SK-N-SH (cell line): ENCODE data around the gene SMOC1. TPM values are rescaled to one million over a fixed set of nuclear protein-coding genes. Genes with fewer than 3 reads are reported as not detected.

Source experiments
- CTCF ChIA-PET: fragments of 300-600, 350-600 bp; formaldehyde crosslinking; extraction: SDS; loops from one replicate; lab custom pipeline; 2021; lab: Yijun Ruan, JAX
- POLR2A ChIA-PET: fragments of 350-600 bp; sonication (Branson Sonifier 250); formaldehyde crosslinking; extraction: SDS; loops from one replicate; lab custom pipeline; 2020; ENCODE audit warnings: antibody characterized with exemption, inconsistent platforms; lab: Yijun Ruan, JAX
- DNase-seq: peaks from one replicate; pipeline ENCODE4 v3.0.0; 2012
- H2AFZ ChIP-seq: fragments of 200-600 bp; sonication (generic); 2 replicates; pipeline ENCODE4 v1.8.1; 2016; ENCODE audit warnings: antibody characterized with exemption, mild to moderate bottlenecking, low read depth
- H3F3A ChIP-seq: fragments of 200-600 bp; sonication (generic); replicated peaks from 2 replicates; pipeline ENCODE3; 2016; ENCODE audit warnings: antibody characterized with exemption, mild to moderate bottlenecking; ENCODE audit not compliant: insufficient read depth
- H3K27ac ChIP-seq, 2 experiments: fragments of 200-500 bp in 1 of 2; fragments of 200-600 bp in 1 of 2; sonication (Bioruptor generic) in 1 of 2; sonication (generic), shearing (Covaris generic) in 1 of 2; 2 replicates each; pipeline versions ENCODE4 v1.5.1 to v1.6.1; 2014 to 2016; ENCODE audit warnings: low read depth in 2 of 2, inconsistent platforms in 1 of 2, low read length in 1 of 2, mild to moderate bottlenecking in 1 of 2, mixed read lengths in 1 of 2
- H3K27me3 ChIP-seq: fragments of 200-600 bp; sonication (generic), shearing (Covaris generic); 2 replicates; pipeline ENCODE4 v1.6.1; 2016; ENCODE audit warnings: mixed run types; ENCODE audit not compliant: insufficient read depth
- H3K36me3 ChIP-seq, 2 experiments: fragments of 200-500 bp in 1 of 2; fragments of 200-600 bp in 1 of 2; sonication (Bioruptor generic) in 1 of 2; sonication (generic) in 1 of 2; replicated peaks in 1 of 2; 2 replicates each; pipeline versions ENCODE3 to v1.5.1; 2014 to 2016; ENCODE audit warnings: low read length in 1 of 2, mild to moderate bottlenecking in 1 of 2; ENCODE audit not compliant: insufficient read depth in 2 of 2, control insufficient read depth in 1 of 2
- H3K4me1 ChIP-seq, 2 experiments: fragments of 200-500 bp in 1 of 2; fragments of 200-600 bp in 1 of 2; sonication (Bioruptor generic) in 1 of 2; sonication (generic), shearing (Covaris generic) in 1 of 2; 2 replicates each; pipeline versions ENCODE4 v1.5.1 to v1.6.1; 2014 to 2016; ENCODE audit warnings: low read depth in 1 of 2, low read length in 1 of 2, mixed run types in 1 of 2; ENCODE audit not compliant: insufficient read depth in 2 of 2, control insufficient read depth in 1 of 2
- H3K4me2 ChIP-seq: fragments of 200-600 bp; sonication (generic), shearing (Covaris generic); 2 replicates; pipeline ENCODE4 v1.6.1; 2017; ENCODE audit warnings: mixed run types
- H3K4me3 ChIP-seq, 2 experiments: fragments of 200-500 bp in 1 of 2; fragments of 200-600 bp in 1 of 2; sonication (Bioruptor generic) in 1 of 2; sonication (generic), shearing (Covaris generic) in 1 of 2; 2 replicates each; pipeline versions ENCODE4 v1.5.1 to v1.8.1; 2014 to 2016; ENCODE audit warnings: low read depth in 2 of 2, inconsistent platforms in 1 of 2, low read length in 1 of 2, mild to moderate bottlenecking in 1 of 2, mixed read lengths in 1 of 2, moderate library complexity in 1 of 2
- H3K79me2 ChIP-seq: fragments of 200-600 bp; sonication (generic); 2 replicates; pipeline ENCODE4 v1.8.1; 2017; ENCODE audit warnings: mild to moderate bottlenecking; ENCODE audit not compliant: insufficient read depth
- H3K9ac ChIP-seq: fragments of 200-600 bp; sonication (generic); 2 replicates; pipeline ENCODE4 v1.6.1; 2017; ENCODE audit warnings: mixed run types
- H3K9me2 ChIP-seq: fragments of 200-600 bp; sonication (generic); 2 replicates; pipeline ENCODE4 v1.6.1; 2017; ENCODE audit warnings: mixed run types
- H3K9me3 ChIP-seq: fragments of 200-600 bp; sonication (generic); 2 replicates; pipeline ENCODE4 v1.6.1; 2017; ENCODE audit warnings: mixed run types, mild to moderate bottlenecking, moderate library complexity
- H4K20me1 ChIP-seq: fragments of 200-600 bp; sonication (generic); 2 replicates; pipeline ENCODE4 v1.6.1; 2017; ENCODE audit warnings: mild to moderate bottlenecking, mixed run types; ENCODE audit not compliant: insufficient read depth
- REST ChIP-seq: IDR thresholded peaks from 2 replicates; pipeline ENCODE4 v1.6.1; 2012; ENCODE audit warnings: mild to moderate bottlenecking, low read depth, low read length, moderate library complexity
- SMC3 ChIP-seq: IDR thresholded peaks from 2 replicates; pipeline ENCODE4 v1.6.1; 2012; ENCODE audit warnings: low read depth, low read length, improper control_type of control experiment
- TAF1 ChIP-seq: IDR thresholded peaks from 2 replicates; pipeline ENCODE4 v1.6.1; 2012; ENCODE audit warnings: low read depth, mild to moderate bottlenecking, low read length, moderate library complexity, borderline replicate concordance
- WGBS: methylation state at CpG from one replicate; pipeline ENCODE4 v1.1.6; 2017; ENCODE audit warnings: low lambda C conversion rate; 5-methylcytosine and 5-hydroxymethylcytosine counted together
- polyA plus RNA-seq, 3 experiments: library from polyadenylated mRNA; depleted of rRNA; stranded (reverse); fragments of >200 nt; gene quantifications; 2 replicates each; pipeline ENCODE4 v1.2.3, GENCODE V29; 2012
- TF ChIP-seq, protein P1 (sequence below): fragments of 200-600 bp; sonication (generic); IDR thresholded peaks from 2 replicates; pipeline ENCODE4 v1.6.1; 2017; ENCODE audit warnings: antibody characterized with exemption, mild to moderate bottlenecking, moderate library complexity
- TF ChIP-seq, protein P2 (sequence below): IDR thresholded peaks from 2 replicates; pipeline ENCODE4; 2012

Gene SMOC1
- polyA plus RNA-seq, 1 of the 3 experiments (the other 2 are of a cell fraction), result not detected

GRCh38 chr14:69917287-69917686 is 38.1 kb downstream of the SMOC1 start:
- DNase-seq, result no peak
- no peaks in the 10 kb centered on the region for H3F3A ChIP-seq
- H3K36me3 ChIP-seq, result no peaks in the 10 kb centered on the region
- TF ChIP-seq SMC3, result no peak
- TF ChIP-seq, protein P1, sequence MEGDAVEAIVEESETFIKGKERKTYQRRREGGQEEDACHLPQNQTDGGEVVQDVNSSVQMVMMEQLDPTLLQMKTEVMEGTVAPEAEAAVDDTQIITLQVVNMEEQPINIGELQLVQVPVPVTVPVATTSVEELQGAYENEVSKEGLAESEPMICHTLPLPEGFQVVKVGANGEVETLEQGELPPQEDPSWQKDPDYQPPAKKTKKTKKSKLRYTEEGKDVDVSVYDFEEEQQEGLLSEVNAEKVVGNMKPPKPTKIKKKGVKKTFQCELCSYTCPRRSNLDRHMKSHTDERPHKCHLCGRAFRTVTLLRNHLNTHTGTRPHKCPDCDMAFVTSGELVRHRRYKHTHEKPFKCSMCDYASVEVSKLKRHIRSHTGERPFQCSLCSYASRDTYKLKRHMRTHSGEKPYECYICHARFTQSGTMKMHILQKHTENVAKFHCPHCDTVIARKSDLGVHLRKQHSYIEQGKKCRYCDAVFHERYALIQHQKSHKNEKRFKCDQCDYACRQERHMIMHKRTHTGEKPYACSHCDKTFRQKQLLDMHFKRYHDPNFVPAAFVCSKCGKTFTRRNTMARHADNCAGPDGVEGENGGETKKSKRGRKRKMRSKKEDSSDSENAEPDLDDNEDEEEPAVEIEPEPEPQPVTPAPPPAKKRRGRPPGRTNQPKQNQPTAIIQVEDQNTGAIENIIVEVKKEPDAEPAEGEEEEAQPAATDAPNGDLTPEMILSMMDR, result no peak
- TF ChIP-seq TAF1, result no peak
- H3K9me2 ChIP-seq, result no peaks in the 10 kb centered on the region
- H3K79me2 ChIP-seq, result no peaks in the 10 kb centered on the region
- H3K27me3 ChIP-seq, result no peaks in the 10 kb centered on the region
- no peak overlapping the region for H3K9ac ChIP-seq
- H3K4me2 ChIP-seq, result no peak overlapping the region
- no peaks in the 10 kb centered on the region for H3K9me3 ChIP-seq
- no peaks in the 10 kb centered on the region for H4K20me1 ChIP-seq
- POLR2A ChIA-PET, result no interaction called here
- no peak overlapping the region for H2AFZ ChIP-seq
- no peak overlapping the region for H3K27ac ChIP-seq
- CTCF ChIA-PET, result no interaction called here
- no peak overlapping the region for H3K4me3 ChIP-seq
- peaks cover 0 to 9% of the 10 kb centered on the region in 2 experiments; a peak in 1 of 4 replicates for H3K4me1 ChIP-seq
- WGBS, result 31% methylated on average over 9 of the region's 9 CpGs

DNA sequence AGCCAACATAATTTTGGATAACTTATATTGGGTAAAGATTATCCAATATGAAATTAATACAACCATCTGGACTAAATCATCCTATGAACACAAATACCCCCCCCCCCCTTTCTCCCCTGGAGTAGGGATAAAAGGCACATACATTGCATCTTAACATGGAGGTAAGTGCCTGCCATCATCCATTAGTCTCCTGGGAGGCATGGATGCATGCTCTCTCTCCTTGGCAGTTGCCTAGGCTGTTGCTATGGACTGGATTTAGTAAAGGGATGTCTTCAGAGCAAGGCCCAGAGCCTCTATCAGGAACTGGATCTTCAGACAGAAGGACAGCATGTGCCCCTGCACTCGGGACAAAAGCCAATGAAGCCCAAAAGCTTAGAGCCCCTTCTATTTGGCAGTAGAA is 40.6 kb downstream of the SMOC1 start:
- 33% methylated on average over 1 of the region's 1 CpG for WGBS

More for the DNA sequence above, 40.6 kb downstream of the SMOC1 start:
- H4K20me1 ChIP-seq, result no peaks in the 10 kb centered on the region
- no peaks in the 10 kb centered on the region for H3F3A ChIP-seq
- no peak overlapping the region for H3K4me2 ChIP-seq
- TF ChIP-seq, protein P2, sequence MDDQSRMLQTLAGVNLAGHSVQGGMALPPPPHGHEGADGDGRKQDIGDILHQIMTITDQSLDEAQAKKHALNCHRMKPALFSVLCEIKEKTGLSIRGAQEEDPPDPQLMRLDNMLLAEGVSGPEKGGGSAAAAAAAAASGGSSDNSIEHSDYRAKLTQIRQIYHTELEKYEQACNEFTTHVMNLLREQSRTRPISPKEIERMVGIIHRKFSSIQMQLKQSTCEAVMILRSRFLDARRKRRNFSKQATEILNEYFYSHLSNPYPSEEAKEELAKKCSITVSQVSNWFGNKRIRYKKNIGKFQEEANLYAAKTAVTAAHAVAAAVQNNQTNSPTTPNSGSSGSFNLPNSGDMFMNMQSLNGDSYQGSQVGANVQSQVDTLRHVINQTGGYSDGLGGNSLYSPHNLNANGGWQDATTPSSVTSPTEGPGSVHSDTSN, result no peak
- TF ChIP-seq REST, result no peak
- DNase-seq, result no peak
- no peaks in the 10 kb centered on the region for H3K9me2 ChIP-seq
- H2AFZ ChIP-seq, result no peak overlapping the region
- no peaks in the 10 kb centered on the region for H3K27me3 ChIP-seq
- H3K4me1 ChIP-seq, result peaks cover 0 to 11% of the 10 kb centered on the region in 2 experiments; a peak in 1 of 4 replicates
- ChIA-PET POLR2A (no interaction called here), CTCF (interaction anchor here (2.2 to 2.5 kb wide), 2 partner anchors 19 to 108 kb away, joined by 7 to 11 read pairs; no protein-coding TSS in a partner anchor)
- no peak overlapping the region for H3K9ac ChIP-seq
- H3K36me3 ChIP-seq, result no peaks in the 10 kb centered on the region
- H3K79me2 ChIP-seq, result no peaks in the 10 kb centered on the region
- H3K27ac ChIP-seq, result no peak overlapping the region
- H3K9me3 ChIP-seq, result no peaks in the 10 kb centered on the region
- H3K4me3 ChIP-seq, result no peak overlapping the region
